Left lung (tissue), 10 donors: ENCODE results near the gene HERPUD2. TPM values are rescaled to one million over a fixed set of nuclear protein-coding genes. Genes with fewer than 3 reads are reported as not detected.
"Not testable (repeated sequence)": the region's sequence is repeated elsewhere in the genome, so short reads cannot be mapped to it uniquely, and the experiment has no call there.

Experiments
- ATAC-seq: fragments of 200-7000 bp; cut with Tn5 transposase; one replicate; pipeline ENCODE4 v1.9.1; 2020; ENCODE audit warnings: moderate library complexity
- DNase-seq, 4 donors: peaks; one replicate each; pipeline ENCODE4 v3.0.0-alpha.2; 2013 to 2020
- H3K27ac ChIP-seq, 2 donors: fragments of 200-600 bp; sonication (generic) in 1 of 2; one replicate each; pipeline versions ENCODE4 v1.5.0 to v1.8.0; 2020 to 2021
- H3K27me3 ChIP-seq, 2 donors: fragments of 200-600 bp; sonication (generic) in 1 of 2; one replicate each; pipeline versions ENCODE4 v1.5.0 to v1.8.0; 2020 to 2021
- H3K36me3 ChIP-seq, 2 donors: fragments of 200-600 bp; sonication (generic) in 1 of 2; one replicate each; pipeline versions ENCODE4 v1.5.0 to v1.8.0; 2020 to 2021
- H3K4me1 ChIP-seq, 2 donors: fragments of 200-600 bp; one replicate each; pipeline ENCODE4 v1.8.0; 2021
- H3K4me3 ChIP-seq, 2 donors: fragments of 200-600 bp; sonication (generic) in 1 of 2; one replicate each; pipeline versions ENCODE4 v1.5.0 to v1.8.0; 2020 to 2021; ENCODE audit warnings: mild to moderate bottlenecking in 1 of 2
- H3K9me3 ChIP-seq, 2 donors: fragments of 200-600 bp; sonication (generic) in 1 of 2; one replicate each; pipeline versions ENCODE4 v1.5.0 to v1.8.0; 2020 to 2021
- intact Hi-C, 2 donors: fragments of 100-400 bp; cut with DNase I; formaldehyde crosslinking; loops; one replicate each; pipeline versions ENCODE4 v1.11.2 to v1.14.2; 2022
- polyA plus RNA-seq, 6 donors: library from polyadenylated mRNA; unstranded; fragments of 120-200 nt; gene quantifications; one replicate each; pipeline ENCODE4 v1.2.1, GENCODE V29; 2013; ENCODE audit not compliant: insufficient read length in 6 of 6
- total RNA-seq, 2 donors: library from RNA; stranded (reverse); fragmentation: NEBNext Ultra II Directional; extraction: Animal tissue kit (Norgen Biotek cat#: 25700); gene quantifications; one replicate each; pipeline ENCODE4 v1.2.1, GENCODE V29; 2021
- TF ChIP-seq, protein P1 (sequence below), 2 donors: fragments of 200-600 bp; sonication (generic) in 1 of 2; IDR thresholded peaks; one replicate each; pipeline versions ENCODE4 v1.5.0 to v1.8.0; 2021; ENCODE audit warnings: antibody characterized with exemption in 2 of 2
- donor health status: DM: no; HTN: yes; CAD: no.
- donor health status: DM: no; HTN: no; CAD: no.

HERPUD2 gene
- total and polyA plus RNA-seq, 8 donors = 31.3 to 45.0 (median 40.8) TPM

DNA sequence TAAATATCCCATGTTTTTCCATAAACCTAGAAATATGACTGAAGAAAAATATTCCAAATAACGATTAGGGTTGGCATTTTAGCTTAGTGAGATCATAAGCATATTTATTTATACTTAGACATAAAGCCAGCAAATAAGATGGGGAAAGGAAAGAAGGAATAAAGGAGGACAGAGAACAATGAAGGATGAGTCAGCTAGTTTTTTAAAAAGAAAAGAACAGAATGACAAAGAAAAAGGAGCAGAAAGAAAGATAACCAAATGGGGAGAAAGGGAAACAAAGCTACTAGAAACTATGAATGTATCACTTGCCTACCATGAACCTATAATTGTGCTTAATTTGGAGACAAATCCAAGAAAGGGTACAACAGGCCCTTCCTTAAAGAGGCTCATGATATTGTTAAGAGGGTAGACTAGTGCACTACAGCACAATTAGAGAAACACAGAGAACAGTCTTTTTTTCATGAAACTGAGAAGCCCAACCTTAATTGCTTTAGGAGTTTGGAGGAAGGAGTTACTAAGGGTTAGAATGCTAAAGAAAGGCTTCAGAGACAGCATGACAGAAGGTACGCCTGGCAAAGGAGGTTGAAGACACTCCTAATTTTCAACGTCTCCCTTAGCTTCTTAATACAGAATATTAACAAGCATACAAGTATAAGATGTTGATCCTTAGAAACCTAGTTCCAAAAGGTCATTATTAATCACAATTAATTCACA is 23.9 kb downstream of the HERPUD2 start:
- Histone ChIP-seq H3K27me3 (no peaks in the 10 kb centered on the region), H3K9me3 (no peaks in the 10 kb centered on the region), H3K4me3 (no peak overlapping the region), H3K36me3 (peaks cover 0 to 15% of the 10 kb centered on the region in 2 donors), H3K4me1 (peaks cover 0 to 6% of the 10 kb centered on the region in 2 donors), H3K27ac (no peak overlapping the region)
- intact Hi-C loops = no loop called here
- DNase-seq = no peak
- no peak for ATAC-seq
- TF ChIP-seq, protein P1, sequence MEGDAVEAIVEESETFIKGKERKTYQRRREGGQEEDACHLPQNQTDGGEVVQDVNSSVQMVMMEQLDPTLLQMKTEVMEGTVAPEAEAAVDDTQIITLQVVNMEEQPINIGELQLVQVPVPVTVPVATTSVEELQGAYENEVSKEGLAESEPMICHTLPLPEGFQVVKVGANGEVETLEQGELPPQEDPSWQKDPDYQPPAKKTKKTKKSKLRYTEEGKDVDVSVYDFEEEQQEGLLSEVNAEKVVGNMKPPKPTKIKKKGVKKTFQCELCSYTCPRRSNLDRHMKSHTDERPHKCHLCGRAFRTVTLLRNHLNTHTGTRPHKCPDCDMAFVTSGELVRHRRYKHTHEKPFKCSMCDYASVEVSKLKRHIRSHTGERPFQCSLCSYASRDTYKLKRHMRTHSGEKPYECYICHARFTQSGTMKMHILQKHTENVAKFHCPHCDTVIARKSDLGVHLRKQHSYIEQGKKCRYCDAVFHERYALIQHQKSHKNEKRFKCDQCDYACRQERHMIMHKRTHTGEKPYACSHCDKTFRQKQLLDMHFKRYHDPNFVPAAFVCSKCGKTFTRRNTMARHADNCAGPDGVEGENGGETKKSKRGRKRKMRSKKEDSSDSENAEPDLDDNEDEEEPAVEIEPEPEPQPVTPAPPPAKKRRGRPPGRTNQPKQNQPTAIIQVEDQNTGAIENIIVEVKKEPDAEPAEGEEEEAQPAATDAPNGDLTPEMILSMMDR (IDR thresholded peaks at IDR 0.05) = no peak

DNA sequence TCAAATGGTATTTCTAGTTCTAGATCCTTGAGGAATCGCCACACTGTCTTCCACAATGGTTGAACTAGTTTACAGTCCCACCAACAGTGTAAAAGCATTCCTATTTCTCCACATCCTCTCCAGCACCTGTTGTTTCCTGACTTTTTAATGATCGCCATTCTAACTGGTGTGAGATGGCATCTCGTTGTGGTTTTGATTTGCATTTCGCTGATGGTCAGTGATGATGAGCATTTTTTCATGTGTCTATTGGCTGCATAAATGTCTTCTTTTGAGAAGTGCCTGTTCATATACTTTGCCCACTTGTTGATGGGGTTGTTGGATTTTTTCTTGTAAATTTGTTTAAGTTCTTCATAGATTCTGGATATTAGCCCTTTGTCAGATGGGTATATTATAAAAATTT is 34.5 kb downstream of the HERPUD2 start:
- H3K27me3 ChIP-seq, intact Hi-C loops, H3K4me3 ChIP-seq, H3K9me3 ChIP-seq, ATAC-seq, DNase-seq, H3K27ac ChIP-seq, H3K4me1 ChIP-seq: not testable (repeated sequence)
- H3K36me3 ChIP-seq = peaks cover 0 to 21% of the 10 kb centered on the region in 2 donors

DNA sequence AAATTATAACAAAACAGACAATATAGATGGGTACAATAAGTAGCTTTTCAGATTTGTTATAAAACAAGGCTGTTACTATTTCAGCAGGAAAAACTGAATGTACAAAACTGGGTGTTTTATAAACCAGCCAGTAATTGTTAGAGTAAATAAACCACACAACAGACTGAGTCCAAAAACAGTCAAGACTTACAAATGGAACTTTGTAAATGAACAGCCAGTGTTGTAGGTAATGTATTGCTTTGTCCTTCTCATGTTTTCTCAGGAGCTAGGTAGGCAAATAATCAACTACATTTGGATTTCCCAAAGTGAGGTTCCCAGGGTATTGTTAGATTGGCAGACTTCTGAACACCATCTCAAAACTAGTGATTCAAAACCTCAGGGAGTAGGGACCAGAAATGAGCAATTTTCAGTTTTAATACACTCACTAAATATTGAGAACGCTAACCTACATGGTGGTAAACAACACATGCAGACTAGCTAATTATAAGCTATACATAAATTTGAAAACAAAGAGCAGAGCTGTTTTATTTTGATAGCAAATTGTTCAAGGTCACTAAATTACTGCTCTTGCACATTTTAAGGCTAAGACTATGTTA is 36.2 kb downstream of the HERPUD2 start:
- peaks cover 0 to 8% of the 10 kb centered on the region in 2 donors for H3K36me3 ChIP-seq
- H3K4me1 ChIP-seq = no peaks in the 10 kb centered on the region
- DNase-seq (no peak), ATAC-seq (no peak)
- TF ChIP-seq, protein P1 (IDR thresholded peaks at IDR 0.05) = no peak
- H3K27me3 ChIP-seq = no peaks in the 10 kb centered on the region
- H3K27ac ChIP-seq = no peak overlapping the region
- intact Hi-C loops = no loop called here
- H3K4me3 ChIP-seq = no peak overlapping the region
- no peaks in the 10 kb centered on the region for H3K9me3 ChIP-seq

DNA sequence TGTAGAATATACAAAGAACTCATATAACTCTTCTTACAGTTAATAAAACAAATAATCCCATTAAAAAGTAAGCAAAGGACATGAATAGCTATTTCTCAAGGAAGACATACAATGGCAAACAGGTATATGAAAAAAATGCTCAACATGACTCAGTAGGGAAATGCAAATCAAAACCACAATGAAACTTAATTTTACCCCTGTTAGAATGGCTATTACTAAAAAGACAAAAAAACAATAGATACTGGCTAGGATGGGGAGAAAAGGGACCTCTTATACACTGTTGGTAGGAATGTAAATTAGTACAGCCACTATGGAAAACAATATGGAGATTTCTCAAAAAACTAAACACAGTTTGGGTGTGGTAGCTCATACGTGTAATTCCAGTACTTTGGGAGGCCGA is 37.8 kb downstream of the HERPUD2 start:
- intact Hi-C loops = no loop called here
- H3K4me1 ChIP-seq = no peaks in the 10 kb centered on the region
- TF ChIP-seq, protein P1 (IDR thresholded peaks at IDR 0.05) = no peak

DNA sequence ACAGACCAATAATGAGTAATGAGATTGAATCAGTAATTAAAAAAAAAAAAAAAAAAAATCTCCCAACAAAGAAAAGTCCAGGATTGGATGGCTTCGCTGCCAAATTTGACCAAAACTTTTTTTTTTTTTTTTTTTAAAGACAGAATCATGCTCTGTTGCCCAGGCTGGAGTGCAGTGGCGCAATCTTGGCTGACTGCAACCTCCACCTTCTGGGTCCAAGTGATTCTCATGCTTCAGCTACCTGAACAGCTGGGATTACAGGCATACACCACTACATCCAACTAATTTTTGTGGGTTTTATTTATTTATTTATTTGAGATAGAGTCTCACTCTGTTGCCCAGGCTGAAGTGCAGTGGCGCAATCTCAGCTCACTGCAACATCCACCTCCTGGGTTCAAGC is 40.4 kb downstream of the HERPUD2 start:
- not testable (repeated sequence) for ATAC-seq

More for the DNA sequence above, 37.8 kb downstream of the HERPUD2 start:
- Histone ChIP-seq H3K9me3 (peaks cover 0 to 9% of the 10 kb centered on the region in 2 donors), H3K27me3 (no peaks in the 10 kb centered on the region), H3K27ac (no peak overlapping the region), H3K4me3 (no peak overlapping the region), H3K36me3 (peaks cover 0 to 15% of the 10 kb centered on the region in 2 donors)
- DNase-seq = no peak
- ATAC-seq = no peak

DNA sequence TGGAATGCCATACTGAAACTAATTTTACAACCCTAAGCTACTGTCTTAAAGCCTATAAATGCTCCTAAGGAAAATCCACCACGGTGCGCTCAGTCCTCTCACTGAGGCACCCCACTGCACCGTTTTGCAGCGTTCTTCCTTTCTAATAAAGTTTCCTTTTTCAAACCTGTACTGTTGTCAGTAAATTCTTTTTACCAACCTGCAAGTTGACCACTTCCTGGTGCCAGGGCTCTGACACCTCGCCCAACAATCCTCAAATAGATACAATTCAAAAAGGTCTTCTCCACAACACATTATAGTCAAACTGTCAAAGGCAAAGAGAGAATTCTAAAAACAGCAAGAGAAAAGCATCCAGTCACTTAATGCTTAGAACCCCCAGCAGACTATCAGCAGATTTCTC is 42.8 kb downstream of the HERPUD2 start:
- DNase-seq (no peak), ATAC-seq (no peak)
- no peak overlapping the region for H3K27ac ChIP-seq
- H3K9me3 ChIP-seq = peaks cover 0 to 11% of the 10 kb centered on the region in 2 donors
- peaks cover 3 to 22% of the 10 kb centered on the region in 2 donors for H3K4me1 ChIP-seq
- TF ChIP-seq, protein P1 (IDR thresholded peaks at IDR 0.05) = no peak
- H3K36me3 ChIP-seq = peaks cover 0 to 14% of the 10 kb centered on the region in 2 donors
- no peaks in the 10 kb centered on the region for H3K27me3 ChIP-seq
- intact Hi-C loops = no loop called here
- H3K4me3 ChIP-seq = no peak overlapping the region

More for the DNA sequence above, 40.4 kb downstream of the HERPUD2 start:
- H3K9me3 ChIP-seq = peaks cover 0 to 11% of the 10 kb centered on the region in 2 donors
- DNase-seq, H3K27me3 ChIP-seq, intact Hi-C loops, H3K4me1 ChIP-seq, H3K4me3 ChIP-seq, H3K27ac ChIP-seq: not testable (repeated sequence)
- peaks cover 0 to 22% of the 10 kb centered on the region in 2 donors for H3K36me3 ChIP-seq
